GM12801 (cell line): ENCODE results near the gene HINT2.

Experiments used
- CTCF ChIP-seq: IDR thresholded peaks from one replicate; pipeline ENCODE4 v1.5.1; 2011; ENCODE audit warnings: control low read depth; ENCODE audit not compliant: insufficient read length; ENCODE audit errors: extremely low read depth

HINT2 gene

GRCh38 chr9:35814841-35815543 lies at the start of gene HINT2:
TSS of gene HINT2 (minus strand) at chr9:35815042. CDS start at chr9:35814979, 63 bp downstream.
- no peak for TF ChIP-seq CTCF

- no peak for TF ChIP-seq CTCF
These were observed 48.7 kb upstream of the HINT2 start for GRCh38 chr9:35863583-35863982.

- TF ChIP-seq CTCF: no peak
These were observed 47.5 kb upstream of the HINT2 start for GRCh38 chr9:35862328-35862727.

GRCh38 chr9:35861161-35861897 lies 46.5 kb upstream of the HINT2 start:
- no peak for TF ChIP-seq CTCF

- no peak for TF ChIP-seq CTCF
These were observed 45.1 kb upstream of the HINT2 start for GRCh38 chr9:35859990-35860339.

- no peak for TF ChIP-seq CTCF
These were observed 44.6 kb upstream of the HINT2 start for GRCh38 chr9:35859310-35859989.

GRCh38 chr9:35858458-35858857 lies 43.6 kb upstream of the HINT2 start:
- no peak for TF ChIP-seq CTCF
